Endometrium (tissue), 2 donors: ENCODE measurements around the gene SWT1.
"Not testable (repeated sequence)": the region's sequence is repeated elsewhere in the genome, so short reads cannot be mapped to it uniquely, and the experiment has no call there.

Experiments
- FAIRE-seq: peaks from 2 replicates; lab custom pipeline; 2012; peaks lifted over from hg19 to GRCh38; lab: Jason Lieb, UNC
- donor health status: control.
- donor health status: control.

Gene SWT1

DNA sequence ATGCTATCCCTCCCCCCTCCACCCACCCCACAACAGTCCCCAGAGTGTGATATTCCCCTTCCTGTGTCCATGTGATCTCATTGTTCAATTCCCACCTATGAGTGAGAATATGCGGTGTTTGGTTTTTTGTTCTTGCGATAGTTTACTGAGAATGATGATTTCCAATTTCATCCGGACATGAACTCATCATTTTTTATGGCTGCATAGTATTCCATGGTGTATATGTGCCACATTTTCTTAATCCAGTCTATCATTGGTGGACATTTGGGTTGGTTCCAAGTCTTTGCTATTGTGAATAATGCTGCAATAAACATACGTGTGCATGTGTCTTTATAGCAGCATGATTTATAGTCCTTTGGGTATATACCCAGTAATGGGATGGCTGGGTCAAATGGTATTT, 95.0 kb downstream of the SWT1 start:
- FAIRE-seq = not testable (repeated sequence)

DNA sequence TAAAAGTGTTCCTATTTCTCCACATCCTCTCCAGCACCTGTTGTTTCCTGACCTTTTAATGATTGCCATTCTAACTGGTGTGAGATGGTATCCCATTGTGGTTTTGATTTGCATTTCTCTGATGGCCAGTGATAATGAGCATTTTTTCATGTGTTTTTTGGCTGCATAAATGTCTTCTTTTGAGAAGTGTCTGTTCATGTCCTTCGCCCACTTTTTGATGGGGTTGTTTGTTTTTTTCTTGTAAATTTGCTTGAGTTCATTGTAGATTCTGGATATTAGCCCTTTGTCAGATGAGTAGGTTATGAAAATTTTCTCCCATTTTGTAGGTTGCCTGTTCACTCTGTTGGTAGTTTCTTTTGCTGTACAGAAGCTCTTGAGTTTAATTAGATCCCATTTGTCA, 95.4 kb downstream of the SWT1 start:
- FAIRE-seq = not testable (repeated sequence)

DNA sequence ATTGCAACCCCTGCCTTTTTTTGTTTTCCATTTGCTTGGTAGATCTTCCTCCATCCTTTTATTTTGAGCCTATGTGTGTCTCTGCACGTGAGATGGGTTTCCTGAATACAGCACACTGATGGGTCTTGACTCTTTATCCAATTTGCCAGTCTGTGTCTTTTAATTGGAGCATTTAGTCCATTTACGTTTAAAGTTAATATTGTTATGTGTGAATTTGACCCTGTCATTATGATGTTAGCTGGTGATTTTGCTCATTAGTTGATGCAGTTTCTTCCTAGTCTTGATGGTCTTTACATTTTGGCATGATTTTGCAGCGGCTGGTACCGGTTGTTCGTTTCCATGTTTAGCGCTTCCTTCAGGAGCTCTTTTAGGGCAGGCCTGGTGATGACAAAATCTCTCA, 98.6 kb downstream of the SWT1 start:
- FAIRE-seq = not testable (repeated sequence)

DNA sequence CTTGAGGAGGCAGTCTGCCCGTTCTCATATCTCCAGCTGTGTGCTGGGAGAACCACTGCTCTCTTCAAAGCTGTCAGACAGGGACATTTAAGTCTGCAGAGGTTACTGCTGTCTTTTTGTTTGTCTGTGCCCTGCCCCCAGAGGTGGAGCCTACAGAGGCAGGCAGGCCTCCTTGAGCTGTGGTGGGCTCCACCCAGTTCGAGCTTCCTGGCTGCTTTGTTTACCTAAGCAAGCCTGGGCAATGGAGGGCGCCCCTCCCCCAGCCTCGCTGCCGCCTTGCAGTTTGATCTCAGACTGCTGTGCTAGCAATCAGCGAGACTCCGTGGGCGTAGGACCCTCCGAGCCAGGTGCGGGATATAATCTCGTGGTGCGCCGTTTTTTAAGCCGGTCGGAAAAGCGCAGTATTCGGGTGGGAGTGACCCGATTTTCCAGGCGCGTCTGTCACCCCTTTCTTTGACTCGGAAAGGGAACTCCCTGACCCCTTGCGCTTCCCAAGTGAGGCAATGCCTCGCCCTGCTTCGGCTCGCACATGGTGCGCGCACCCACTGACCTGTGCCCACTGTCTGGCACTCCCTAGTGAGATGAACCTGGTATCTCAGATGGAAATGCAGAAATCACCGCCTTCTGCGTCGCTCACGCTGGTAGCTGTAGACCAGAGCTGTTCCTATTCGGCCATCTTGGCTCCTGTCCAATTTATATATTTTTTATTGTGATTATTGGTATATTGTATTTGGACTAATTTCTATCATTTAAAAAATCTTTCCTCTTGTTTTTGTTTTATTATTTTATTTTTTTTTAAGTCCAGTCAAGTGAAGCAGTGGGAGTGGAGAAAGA, 100.4 kb downstream of the SWT1 start:
- not testable (repeated sequence) for FAIRE-seq

DNA sequence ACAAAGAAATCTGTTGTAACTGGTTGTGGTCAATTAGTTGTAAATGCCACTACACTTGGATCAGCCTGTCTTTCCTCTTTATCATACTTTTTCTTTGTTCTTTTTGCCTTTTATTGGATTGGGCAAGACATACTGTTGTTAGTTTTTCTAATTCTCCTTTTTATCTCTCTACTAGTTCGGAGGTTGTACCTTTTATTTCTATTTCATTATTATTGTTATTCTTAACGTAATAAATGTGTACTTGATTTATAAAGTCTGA, 100.9 kb downstream of the SWT1 start:
- peak; percentile 72 for FAIRE-seq

DNA sequence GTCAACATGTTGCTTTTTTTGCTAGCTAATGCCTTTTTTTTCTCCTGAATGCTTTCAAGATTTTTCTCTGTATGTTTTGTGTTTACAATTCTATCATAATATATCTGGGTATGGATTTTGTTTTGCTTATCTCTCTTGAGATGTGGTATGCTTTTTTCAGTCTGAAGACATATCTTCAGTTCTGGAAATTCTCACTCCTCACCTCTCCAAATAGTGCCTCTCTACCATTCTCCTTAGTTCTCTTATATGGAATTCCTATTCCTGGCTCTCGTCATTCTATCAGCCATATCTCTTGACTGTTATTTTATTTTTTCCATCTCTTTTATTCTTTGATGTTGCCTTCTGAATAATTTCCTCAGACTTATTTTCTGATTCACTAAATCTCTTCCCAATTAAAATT, 101.7 kb downstream of the SWT1 start:
- FAIRE-seq = no peak

DNA sequence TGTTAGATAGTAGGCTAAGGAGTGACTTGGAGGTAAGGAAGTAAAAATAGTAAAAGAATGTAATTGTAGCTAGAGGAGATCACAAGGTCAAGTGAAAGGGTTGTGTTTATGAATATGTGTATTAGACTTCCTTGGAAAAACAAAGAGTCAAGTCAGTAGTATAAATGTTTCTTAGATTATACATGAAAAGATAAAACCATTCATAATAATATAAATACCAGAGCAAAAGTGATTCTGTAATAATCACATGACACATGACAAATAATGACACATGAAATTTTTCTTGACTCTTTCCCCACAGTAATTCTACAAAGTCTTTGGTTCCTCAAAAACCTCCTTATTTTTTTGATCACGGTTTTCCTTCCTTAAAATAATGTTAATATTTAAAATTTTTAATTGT, 103.6 kb downstream of the SWT1 start:
- no peak for FAIRE-seq

DNA sequence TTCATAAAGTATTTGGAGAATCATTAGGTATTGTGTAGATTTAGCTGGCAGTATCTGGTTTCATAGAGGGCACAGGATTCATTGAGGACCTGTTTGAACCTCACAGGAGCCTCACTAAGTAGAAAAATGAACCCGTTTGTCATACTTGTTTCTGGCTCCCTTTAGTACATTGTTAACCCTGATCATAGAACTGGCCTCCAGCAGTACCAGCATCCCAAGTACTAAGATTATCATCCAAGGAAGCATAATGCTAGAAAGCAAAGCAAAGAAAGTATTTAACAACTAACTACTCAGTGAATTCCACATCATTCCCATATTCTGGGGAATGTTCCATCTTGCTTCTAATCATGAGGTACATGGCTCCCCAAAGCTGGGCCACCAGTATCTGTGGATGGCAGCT, 105.2 kb downstream of the SWT1 start:
- FAIRE-seq = no peak

DNA sequence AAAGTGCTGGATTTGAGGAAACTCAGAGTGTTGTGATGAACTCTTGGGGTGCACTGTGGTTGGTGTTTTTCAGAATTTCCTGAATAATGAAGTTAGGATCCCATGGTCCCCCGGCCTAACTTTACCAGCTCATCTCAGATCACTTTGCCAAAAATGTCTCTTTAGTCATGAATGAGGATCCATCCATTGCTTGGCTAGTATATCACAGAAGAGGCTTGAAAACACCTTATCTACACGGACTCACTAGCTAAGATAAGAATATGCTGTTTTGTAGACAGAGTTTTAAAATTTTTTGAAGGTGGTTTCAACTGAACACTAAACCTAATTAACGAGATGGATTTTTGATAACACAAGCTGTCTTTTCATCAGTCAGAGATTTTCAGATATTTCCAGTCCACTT, 106.3 kb downstream of the SWT1 start:
- FAIRE-seq = no peak

DNA sequence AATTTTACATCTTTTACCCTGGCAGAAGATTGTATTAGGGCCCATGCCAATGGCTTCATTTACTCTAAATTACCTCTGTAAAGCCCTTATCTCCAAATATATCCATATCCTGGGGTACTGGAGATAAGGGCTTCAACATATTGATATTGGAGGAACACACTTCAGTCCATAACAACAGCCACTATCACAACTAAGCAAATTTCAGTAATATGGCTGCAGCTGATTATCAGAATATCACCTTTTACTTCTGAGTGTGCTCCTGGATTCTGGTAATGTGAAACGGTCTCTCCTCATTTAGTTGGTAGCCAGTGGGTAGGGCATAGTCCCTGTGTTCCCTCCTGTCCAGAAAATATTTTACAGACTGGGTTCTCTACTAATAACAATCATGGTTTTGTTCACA, 106.8 kb downstream of the SWT1 start:
- FAIRE-seq = no peak

DNA sequence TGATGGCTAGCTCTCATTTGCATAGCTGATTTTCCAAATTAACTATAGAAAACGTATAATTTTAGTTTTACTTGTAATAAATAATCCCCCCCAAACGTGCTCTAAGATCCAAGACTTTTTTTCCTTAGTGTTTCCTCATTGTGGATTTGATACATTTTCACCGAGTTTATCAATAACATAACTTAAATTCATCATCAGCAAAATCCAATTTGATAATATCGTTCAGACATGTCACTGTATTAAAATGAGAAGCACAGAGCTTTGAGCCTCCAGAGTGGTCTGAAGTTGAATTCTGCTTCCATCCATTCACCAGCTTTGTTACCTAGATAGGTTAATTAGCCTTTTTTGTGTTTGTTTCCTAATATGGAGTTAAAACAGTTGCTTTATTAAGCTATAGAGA, 108.3 kb downstream of the SWT1 start:
- no peak for FAIRE-seq

DNA sequence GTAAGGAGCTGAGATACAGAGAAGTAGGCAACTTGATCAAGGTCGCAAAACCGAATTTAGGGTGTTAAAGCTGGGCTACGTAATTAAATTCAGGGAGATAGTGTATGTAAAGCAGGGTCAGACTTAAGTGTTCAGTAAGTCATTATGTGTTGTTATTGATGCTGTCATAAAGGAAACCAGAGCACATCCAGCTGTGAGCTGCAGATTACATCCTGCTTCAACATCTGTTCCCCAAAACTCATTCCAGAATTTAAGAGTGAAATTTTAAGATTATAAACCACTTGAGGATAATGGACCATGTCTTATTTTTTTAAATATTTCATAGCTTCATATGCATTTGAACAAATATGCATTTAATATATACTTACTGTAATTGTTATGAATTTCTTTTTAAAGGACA, 110.3 kb downstream of the SWT1 start:
- FAIRE-seq = no peak

DNA sequence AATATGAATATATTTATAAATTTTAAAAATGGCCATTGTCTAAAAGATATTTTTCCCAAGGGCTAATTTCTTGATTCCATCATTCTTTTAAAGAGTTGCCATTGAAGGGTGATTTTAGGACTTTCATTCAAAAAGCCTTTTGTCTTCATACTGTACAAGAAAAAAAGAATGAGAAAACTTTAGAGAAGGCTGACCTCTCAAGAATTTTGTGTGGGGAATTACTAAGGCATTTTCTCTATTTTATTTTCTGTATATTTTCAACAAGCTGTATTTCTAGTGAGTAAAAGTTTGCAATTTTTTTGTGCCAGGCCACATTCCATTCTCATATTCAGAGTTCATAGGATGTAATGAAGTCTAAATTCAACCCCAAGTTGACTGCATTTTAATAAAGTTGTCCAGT, 110.7 kb downstream of the SWT1 start:
- no peak for FAIRE-seq

DNA sequence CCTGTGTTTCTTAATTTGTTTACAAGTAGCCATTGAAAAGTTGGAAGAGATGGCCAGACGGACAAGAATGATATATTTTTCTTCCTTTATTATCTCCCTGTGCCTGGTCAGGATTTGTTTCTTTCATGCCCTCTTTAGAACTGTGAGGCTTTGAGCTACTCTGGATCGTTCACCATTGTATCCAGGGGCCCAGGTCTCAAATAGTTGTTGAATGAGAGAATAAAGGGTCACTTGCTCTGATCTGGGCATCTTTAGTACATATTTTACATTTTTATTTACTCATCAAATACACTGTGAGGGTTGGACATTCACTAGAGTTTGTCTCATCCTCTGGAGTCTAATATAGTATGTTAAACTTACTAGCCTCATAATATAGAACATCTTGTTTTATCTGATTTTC, 111.4 kb downstream of the SWT1 start:
- no peak for FAIRE-seq

DNA sequence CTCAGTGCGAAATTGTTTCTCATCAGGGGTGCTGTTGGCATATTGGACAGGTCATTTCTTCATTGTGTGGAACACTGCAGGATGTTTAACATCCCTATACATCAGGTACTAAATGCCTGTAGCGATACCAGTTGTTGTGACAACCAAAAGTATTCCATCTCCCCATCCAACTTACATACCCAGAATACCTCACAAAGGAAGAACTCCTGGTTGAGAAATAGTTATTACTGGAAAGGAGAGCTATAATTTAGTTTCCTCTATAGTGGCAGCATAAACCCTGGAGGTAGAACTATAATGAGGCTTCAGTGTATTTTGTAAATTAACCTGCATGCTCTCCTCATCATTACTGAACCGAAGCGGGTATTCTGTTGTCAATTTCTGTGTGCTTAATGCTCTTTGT, 115.0 kb downstream of the SWT1 start:
- FAIRE-seq = no peak

DNA sequence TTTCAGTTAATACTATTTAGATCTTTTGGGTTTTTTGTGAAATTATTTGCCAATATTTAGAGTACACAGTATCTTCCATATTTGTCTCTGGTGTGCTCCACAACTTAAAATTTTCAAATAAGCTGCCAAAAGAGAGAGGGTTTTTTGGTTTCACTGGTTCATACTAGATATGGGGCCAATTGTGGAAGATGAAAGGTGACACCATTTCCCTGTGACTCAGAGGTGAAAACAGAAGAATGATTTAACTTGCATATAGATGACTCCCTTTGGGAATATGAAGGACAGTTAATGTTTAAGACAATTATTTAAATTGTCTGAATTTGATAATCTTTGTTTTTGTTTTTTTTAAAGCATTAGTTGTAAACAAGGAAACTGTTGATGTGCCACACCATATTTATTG, 122.6 kb downstream of the SWT1 start:
- FAIRE-seq = no peak

DNA sequence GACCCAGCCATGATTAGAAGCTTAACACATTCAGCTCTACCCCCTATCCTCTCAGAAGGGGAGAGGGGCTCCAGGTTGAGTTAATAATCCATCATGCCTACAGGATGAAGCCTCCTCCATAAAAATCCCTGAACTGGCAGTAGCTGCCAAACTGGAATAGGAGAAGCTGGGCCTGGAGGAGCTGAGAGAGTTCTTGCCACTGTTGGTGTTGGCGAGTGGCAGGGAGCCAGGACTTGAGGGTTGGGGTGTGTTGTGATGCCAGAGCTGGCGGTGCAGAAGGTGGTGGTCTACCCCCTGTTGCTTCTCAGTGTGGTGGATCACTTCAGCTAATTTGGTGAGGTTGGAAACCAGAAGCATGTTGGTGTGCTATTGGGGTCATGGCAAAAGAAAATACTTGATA, 123.6 kb downstream of the SWT1 start:
- no peak for FAIRE-seq

DNA sequence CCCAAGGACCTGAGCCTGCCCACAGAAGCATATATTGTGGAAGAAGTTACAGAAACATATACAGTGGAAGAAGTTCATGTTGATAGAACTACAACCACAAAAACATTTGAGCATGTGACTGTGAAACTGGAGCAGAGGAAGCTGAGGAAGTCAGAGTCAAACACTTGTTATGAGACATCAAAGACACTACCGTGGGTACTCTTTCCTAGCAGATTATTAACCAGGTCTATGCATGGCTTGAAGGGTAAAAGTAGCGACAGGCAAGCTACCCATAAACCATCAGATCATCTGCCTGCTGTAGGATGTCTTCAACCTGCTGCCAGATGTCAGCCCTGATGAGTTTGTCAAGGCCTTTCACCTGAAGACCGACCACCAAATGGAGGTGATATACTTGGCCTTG, 124.3 kb downstream of the SWT1 start:
- no peak for FAIRE-seq

DNA sequence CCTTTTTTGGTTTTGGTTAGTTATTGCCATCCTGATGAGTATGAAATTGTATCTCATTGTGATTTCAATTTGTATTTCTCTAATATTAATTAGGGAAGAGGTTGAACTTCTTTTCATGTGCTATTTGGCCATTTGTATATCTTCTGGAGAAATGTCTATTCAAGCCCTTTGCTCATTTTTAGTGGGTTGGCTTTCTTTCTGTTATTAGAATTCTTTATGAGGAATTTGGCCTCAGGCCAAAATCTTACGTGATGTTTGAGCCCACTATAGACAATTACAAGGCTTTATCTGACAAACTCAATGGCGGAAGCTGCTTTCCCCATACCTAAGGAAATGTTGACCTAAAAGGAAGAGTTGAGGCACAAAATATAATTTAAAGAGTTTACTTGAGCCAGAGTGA, 127.1 kb downstream of the SWT1 start:
- FAIRE-seq = no peak

DNA sequence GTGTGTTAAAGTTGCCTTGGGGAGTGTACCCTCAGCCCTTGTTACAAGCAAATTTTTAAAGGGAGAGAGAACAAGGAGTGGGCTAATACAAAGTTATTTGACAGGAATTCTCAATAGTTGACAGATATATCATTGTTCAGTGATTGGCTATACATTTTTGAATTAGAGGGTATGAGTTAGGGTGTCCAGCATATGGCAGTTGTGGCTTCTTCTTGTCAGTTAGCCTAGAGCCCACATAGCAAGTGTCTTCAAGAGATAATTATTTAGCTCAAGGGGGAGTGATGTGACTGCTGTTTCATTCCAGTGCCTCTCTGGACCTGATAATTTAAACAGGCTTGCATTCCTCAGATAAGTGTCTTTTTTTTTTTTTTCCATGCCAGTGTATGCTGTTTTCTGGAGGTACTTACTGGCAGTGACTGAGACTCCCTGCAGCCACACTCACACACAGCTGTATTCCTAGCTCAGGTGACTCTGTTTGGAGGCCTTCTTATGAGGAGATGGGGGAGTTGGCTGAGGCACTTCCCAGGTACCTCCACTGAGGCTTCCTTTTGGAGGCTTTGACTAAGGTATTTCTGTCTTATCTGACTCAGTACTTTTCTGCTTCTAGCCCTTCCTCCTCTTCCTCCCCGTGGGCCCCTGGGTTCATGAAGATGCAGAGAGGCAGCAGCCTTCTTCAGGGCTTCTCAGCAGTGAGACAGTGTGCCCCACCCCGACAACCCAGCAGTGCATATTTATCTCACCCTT, 127.7 kb downstream of the SWT1 start:
- FAIRE-seq = no peak

DNA sequence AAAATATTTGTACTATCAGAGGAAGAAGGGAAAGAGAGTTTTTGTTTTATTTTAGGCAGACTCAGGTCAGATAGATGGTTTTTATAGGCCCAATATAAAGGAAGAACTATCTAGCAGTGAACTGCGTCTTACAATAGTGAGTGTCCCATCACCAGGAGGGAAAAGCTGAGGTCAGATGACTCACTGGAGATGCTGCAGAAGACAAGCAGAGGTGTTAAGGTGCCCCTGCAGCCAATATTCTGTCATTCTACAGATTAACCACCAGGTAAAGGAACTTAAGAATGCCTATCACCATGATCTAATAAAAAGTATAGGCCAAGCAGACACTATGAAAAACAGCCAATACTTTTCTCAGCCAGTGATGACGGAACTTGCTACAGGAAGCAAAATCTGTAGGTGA, 130.5 kb downstream of the SWT1 start:
- no peak for FAIRE-seq

DNA sequence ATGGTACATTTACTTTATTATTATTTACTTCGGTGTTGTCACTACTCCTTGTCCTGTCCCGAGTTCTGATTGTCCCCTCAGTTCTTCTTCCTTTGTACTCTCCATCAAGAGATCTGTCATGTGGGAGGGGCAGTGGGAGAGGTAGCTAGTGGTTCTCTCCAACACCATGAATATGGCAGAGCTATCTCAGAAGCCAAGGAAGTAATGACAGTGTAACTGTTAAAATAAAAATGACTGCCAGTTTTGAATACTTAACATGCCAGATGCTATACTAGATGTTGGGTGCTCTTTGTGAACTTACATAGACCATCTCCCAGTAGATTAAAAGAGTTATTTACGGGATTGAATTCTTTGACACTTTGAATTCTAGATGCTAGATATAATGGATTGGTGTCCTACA, 131.5 kb downstream of the SWT1 start:
- no peak for FAIRE-seq

DNA sequence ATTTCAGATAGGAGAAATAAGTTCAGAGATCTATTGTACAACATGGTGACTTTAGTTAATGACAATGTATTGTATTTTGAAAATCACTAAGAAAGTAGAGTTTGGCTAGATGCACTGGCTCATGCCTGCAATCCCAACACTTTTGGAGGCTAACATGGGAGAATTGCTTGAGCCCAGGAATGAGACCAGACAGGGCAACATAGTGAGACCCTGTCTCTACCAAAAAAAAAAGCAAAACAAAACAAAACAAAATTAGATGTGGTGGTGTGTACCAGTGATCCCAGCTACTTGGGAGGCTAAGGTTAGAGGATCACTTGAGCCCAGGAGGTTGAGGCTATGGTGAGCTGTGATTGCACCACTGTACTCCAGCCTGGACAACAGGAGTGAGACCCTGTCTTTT, 132.9 kb downstream of the SWT1 start:
- no peak for FAIRE-seq

DNA sequence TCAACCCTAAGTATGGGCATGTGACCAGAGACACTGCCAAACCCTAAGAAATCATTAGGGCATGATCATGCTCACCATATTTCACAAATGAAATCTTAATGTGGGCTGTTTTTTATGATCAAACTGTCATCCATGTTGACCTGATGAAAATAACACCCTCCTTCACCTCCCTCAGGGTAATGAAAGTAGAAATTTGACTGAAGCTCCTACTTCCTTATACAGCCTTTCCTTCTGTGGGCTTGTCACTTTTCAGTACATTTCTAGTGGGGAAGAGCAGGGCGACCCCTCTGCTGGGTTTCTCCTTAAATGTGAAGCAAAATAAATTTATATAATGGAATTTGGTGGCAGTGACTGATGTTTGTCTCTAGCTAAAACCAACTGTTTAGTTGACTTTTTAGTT, 134.2 kb downstream of the SWT1 start:
- FAIRE-seq = no peak
